ENCODE results near the gene DCBLD2. TPM values are rescaled to one million over a fixed set of nuclear protein-coding genes. Genes with fewer than 3 reads are reported as not detected.

DCBLD2 gene
- total RNA-seq: 27.9 and 30.6 TPM in 2 replicates
- polyA plus RNA-seq: 12.9 and 16.8 TPM in 2 replicates

- Histone ChIP-seq H3K4me2 (peak within 1 kb of the TSS; percentile 90), H3K36me3 (replicated peaks; ENCODE audit: insufficient read depth, low read depth) (no peaks in the 10 kb centered on the region), H3K9me3 (ENCODE audit: low read depth) (no peaks in the 10 kb centered on the region), H3K9me2 (replicated peaks; ENCODE audit: insufficient read depth) (no peaks in the 10 kb centered on the region), H4K20me1 (ENCODE audit: insufficient read depth, poor library complexity, severe bottlenecking) (peaks cover 18% of the 10 kb centered on the region), H2AFZ (peak within 1 kb of the TSS; percentile 73), H3K27me3 (no peaks in the 10 kb centered on the region), H3K4me1 (ENCODE audit: insufficient read depth) (peaks cover 11% of the 10 kb centered on the region), H3K79me2 (peaks cover 43% of the 10 kb centered on the region), H3K4me3 (peak within 1 kb of the TSS; percentile 92), H3K27ac (peak within 1 kb of the TSS; percentile 88)
- DNase-seq (ENCODE audit: low spot score): peak; percentile 98
- TF ChIP-seq CTCF (IDR thresholded peaks at IDR 0.05; ENCODE audit: poor library complexity): no peak
- no peak for TF ChIP-seq EZH2 (IDR thresholded peaks at IDR 0.05; ENCODE audit: borderline replicate concordance)
- no peak for TF ChIP-seq EZH2phosphoT487 (IDR thresholded peaks at IDR 0.05; ENCODE audit: low read depth, severe bottlenecking, unreplicated experiment)
- WGBS (ENCODE audit: low lambda C conversion rate, missing lambda C conversion rate): 3% methylated on average over 28 of the region's 86 CpGs
Observed at GRCh38 chr3:98901392-98902350, at the start of gene DCBLD2. TSS of gene DCBLD2 (minus strand) at chr3:98901695. CDS start at chr3:98901326, 369 bp downstream.

DNA sequence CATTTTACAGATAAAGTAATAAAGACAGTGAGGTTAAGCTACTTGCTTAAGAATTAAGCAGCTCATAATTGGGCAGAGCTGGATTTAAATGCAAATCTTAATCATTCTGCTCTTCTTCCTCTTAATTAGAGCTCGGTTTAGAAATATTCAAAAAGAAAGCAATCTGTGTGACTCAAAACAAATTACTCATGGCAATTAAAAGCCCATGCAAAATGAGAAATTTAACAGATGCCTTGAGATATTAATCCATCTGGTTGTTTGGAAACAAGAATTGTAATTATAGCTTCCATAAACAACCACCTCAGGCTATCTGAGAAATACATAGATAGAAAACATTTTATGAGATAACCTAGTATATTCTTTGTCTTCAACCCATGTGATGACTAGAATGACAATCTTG, 44.2 kb upstream of the DCBLD2 start:
- H3K4me2 ChIP-seq: no peak overlapping the region
- no peak overlapping the region for H3K27ac ChIP-seq
- no peaks in the 10 kb centered on the region for H3K36me3 ChIP-seq (replicated peaks; ENCODE audit: insufficient read depth, low read depth)
- no peak for DNase-seq (ENCODE audit: low spot score)
- H3K4me3 ChIP-seq: no peak overlapping the region
- H3K9me2 ChIP-seq (replicated peaks; ENCODE audit: insufficient read depth): no peaks in the 10 kb centered on the region
- no peaks in the 10 kb centered on the region for H3K9me3 ChIP-seq (ENCODE audit: low read depth)
- H3K27me3 ChIP-seq: no peaks in the 10 kb centered on the region
- no peaks in the 10 kb centered on the region for H4K20me1 ChIP-seq (ENCODE audit: insufficient read depth, poor library complexity, severe bottlenecking)
- TF ChIP-seq EZH2phosphoT487 (IDR thresholded peaks at IDR 0.05; ENCODE audit: low read depth, severe bottlenecking, unreplicated experiment) (no peak), EZH2 (IDR thresholded peaks at IDR 0.05; ENCODE audit: borderline replicate concordance) (no peak), CTCF (IDR thresholded peaks at IDR 0.05; ENCODE audit: poor library complexity) (no peak)
- no peaks in the 10 kb centered on the region for H3K79me2 ChIP-seq
- no peak overlapping the region for H2AFZ ChIP-seq
- H3K4me1 ChIP-seq (ENCODE audit: insufficient read depth): no peaks in the 10 kb centered on the region
- WGBS (ENCODE audit: low lambda C conversion rate, missing lambda C conversion rate): 66% methylated on average over 1 of the region's 1 CpG

DNA sequence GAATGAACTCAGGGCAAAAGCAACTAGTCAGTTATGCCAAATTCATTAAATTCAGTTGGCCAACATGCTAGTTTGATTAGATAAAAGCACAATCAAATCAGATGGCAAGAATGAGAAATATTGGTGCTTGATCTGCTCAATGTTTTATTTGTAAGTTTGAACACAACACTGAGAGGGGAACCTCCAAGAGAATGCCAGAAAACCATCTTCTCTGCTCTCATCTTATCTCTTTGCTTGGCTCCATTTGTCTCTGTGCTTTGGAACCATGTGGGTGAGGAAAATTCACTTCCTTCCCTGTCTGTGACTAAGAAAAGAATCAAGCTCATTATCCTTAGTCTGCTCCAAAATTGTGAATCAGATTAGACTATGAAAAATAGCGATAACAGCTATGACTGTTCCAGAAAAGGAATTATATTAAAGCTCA, 43.6 kb upstream of the DCBLD2 start:
- H3K4me3 ChIP-seq: no peak overlapping the region
- no peaks in the 10 kb centered on the region for H3K27me3 ChIP-seq
- H3K4me1 ChIP-seq (ENCODE audit: insufficient read depth): no peaks in the 10 kb centered on the region
- 90% methylated on average over 1 of the region's 1 CpG for WGBS (ENCODE audit: low lambda C conversion rate, missing lambda C conversion rate)
- H3K79me2 ChIP-seq: no peaks in the 10 kb centered on the region
- DNase-seq (ENCODE audit: low spot score): no peak
- H3K27ac ChIP-seq: no peak overlapping the region
- no peak overlapping the region for H3K4me2 ChIP-seq
- no peaks in the 10 kb centered on the region for H3K9me2 ChIP-seq (replicated peaks; ENCODE audit: insufficient read depth)
- H4K20me1 ChIP-seq (ENCODE audit: insufficient read depth, poor library complexity, severe bottlenecking): no peaks in the 10 kb centered on the region
- H3K36me3 ChIP-seq (replicated peaks; ENCODE audit: insufficient read depth, low read depth): no peaks in the 10 kb centered on the region
- no peak for TF ChIP-seq CTCF (IDR thresholded peaks at IDR 0.05; ENCODE audit: poor library complexity)
- TF ChIP-seq EZH2 (IDR thresholded peaks at IDR 0.05; ENCODE audit: borderline replicate concordance): no peak
- TF ChIP-seq EZH2phosphoT487 (IDR thresholded peaks at IDR 0.05; ENCODE audit: low read depth, severe bottlenecking, unreplicated experiment): no peak
- H2AFZ ChIP-seq: no peak overlapping the region
- no peaks in the 10 kb centered on the region for H3K9me3 ChIP-seq (ENCODE audit: low read depth)

All from hepatocyte (in vitro differentiated cells).